ENCODE data around the gene ASGR2. TPM values are rescaled to one million over a fixed set of nuclear protein-coding genes. Genes with fewer than 3 reads are reported as not detected.

The ASGR2 gene
- total RNA-seq, 1 donor from 2014 or later: not detected

- no peaks in the 10 kb centered on the region for H3F3A ChIP-seq (ENCODE audit: low read depth)
- no peaks in the 10 kb centered on the region for H3K4me1 ChIP-seq
- no peak for TF ChIP-seq EZH2 (IDR thresholded peaks at IDR 0.05)
- TF ChIP-seq EZH2phosphoT487 (IDR thresholded peaks at IDR 0.05): no peak
- no peak for TF ChIP-seq CTCF (IDR thresholded peaks at IDR 0.05)
- DNase-seq (ENCODE audit: low spot score): no peak
- Mint-ChIP-seq H3K27ac (no peak overlapping the region), H3K4me1 (peaks cover 15% of the 10 kb centered on the region), H3K27me3 (ENCODE audit: insufficient read depth, low read depth) (peaks cover 12% of the 10 kb centered on the region), H3K36me3 (no peaks in the 10 kb centered on the region), H3K9me3 (no peaks in the 10 kb centered on the region), H3K4me3 (no peak overlapping the region)
- no peaks in the 10 kb centered on the region for H3K27me3 ChIP-seq
- H3K4me2 ChIP-seq: no peak overlapping the region
- H3K79me2 ChIP-seq (ENCODE audit: low read depth): no peaks in the 10 kb centered on the region
- no peak overlapping the region for H3K4me3 ChIP-seq
- no peak overlapping the region for H2AFZ ChIP-seq (replicated peaks)
- H4K20me1 ChIP-seq (ENCODE audit: low read depth): no peaks in the 10 kb centered on the region
- H3K9ac ChIP-seq: no peak overlapping the region
- no peaks in the 10 kb centered on the region for H3K36me3 ChIP-seq
- H3K9me3 ChIP-seq (ENCODE audit: low read depth): no peaks in the 10 kb centered on the region
- H3K27ac ChIP-seq: no peak overlapping the region
Measured at GRCh38 chr17:7056386-7056785, 58.2 kb downstream of the ASGR2 start.

Small RNAs within 50 kb of the gene (small RNA-seq; reads per million reads assigned to genes)
- not detected for gene AC120057.1

Other genes with a start within 250 kb of the ASGR2 start
- 0.21 and 0.40 TPM in 2 replicates for gene ALOX12, start 118.8 kb downstream of the ASGR2 start, total RNA-seq (ENCODE audit: low replicate concordance)
- 104 and 137 TPM in 2 replicates for gene RNASEK, start 102.2 kb downstream of the ASGR2 start, total RNA-seq (ENCODE audit: low replicate concordance)
- gene BCL6B, start 91.8 kb downstream of the ASGR2 start, total RNA-seq (ENCODE audit: low replicate concordance): 3.8 and 5.3 TPM in 2 replicates
- gene SLC16A13, start 78.8 kb downstream of the ASGR2 start, total RNA-seq (ENCODE audit: low replicate concordance): 1.4 TPM in 1 of 2 replicates, not detected in the other
- not detected in 2 replicates for gene SLC16A11, start 70.7 kb downstream of the ASGR2 start, total RNA-seq (ENCODE audit: low replicate concordance)
- not detected in 2 replicates for gene CLEC10A, start 34.6 kb downstream of the ASGR2 start, total RNA-seq (ENCODE audit: low replicate concordance)
- 3.1 and 4.4 TPM in 2 replicates for gene ASGR1, start 64.5 kb upstream of the ASGR2 start, total RNA-seq (ENCODE audit: low replicate concordance)
- gene DLG4, start 105.0 kb upstream of the ASGR2 start, total RNA-seq (ENCODE audit: low replicate concordance): 23.5 and 50.5 TPM in 2 replicates
- gene ACADVL, start 105.1 kb upstream of the ASGR2 start, total RNA-seq (ENCODE audit: low replicate concordance): 86.7 and 194 TPM in 2 replicates
- gene DVL2, start 119.7 kb upstream of the ASGR2 start, total RNA-seq (ENCODE audit: low replicate concordance): 43.9 and 113 TPM in 2 replicates
- gene PHF23, start 124.6 kb upstream of the ASGR2 start, total RNA-seq (ENCODE audit: low replicate concordance): 31.6 and 59.1 TPM in 2 replicates
- 225 and 276 TPM in 2 replicates for gene GABARAP, start 127.6 kb upstream of the ASGR2 start, total RNA-seq (ENCODE audit: low replicate concordance)
- gene CTDNEP1, start 136.9 kb upstream of the ASGR2 start, total RNA-seq (ENCODE audit: low replicate concordance): 46.5 and 55.3 TPM in 2 replicates
- gene ELP5, start 137.4 kb upstream of the ASGR2 start, total RNA-seq (ENCODE audit: low replicate concordance): 17.5 and 42.2 TPM in 2 replicates
- 0.32 and 1.3 TPM in 2 replicates for gene CLDN7, start 147.7 kb upstream of the ASGR2 start, total RNA-seq (ENCODE audit: low replicate concordance)
- 1.7 and 7.3 TPM in 2 replicates for gene SLC2A4, start 166.9 kb upstream of the ASGR2 start, total RNA-seq (ENCODE audit: low replicate concordance)
- 2.7 and 9.1 TPM in 2 replicates for gene YBX2, start 179.8 kb upstream of the ASGR2 start, total RNA-seq (ENCODE audit: low replicate concordance)
- 251 and 370 TPM in 2 replicates for gene EIF5A, start 192.8 kb upstream of the ASGR2 start, total RNA-seq (ENCODE audit: low replicate concordance)
- 20.5 and 41.8 TPM in 2 replicates for gene GPS2, start 200.5 kb upstream of the ASGR2 start, total RNA-seq (ENCODE audit: low replicate concordance)
- 5.1 and 26.3 TPM in 2 replicates for gene NEURL4, start 214.5 kb upstream of the ASGR2 start, total RNA-seq (ENCODE audit: low replicate concordance)
- gene ACAP1, start 221.7 kb upstream of the ASGR2 start, total RNA-seq (ENCODE audit: low replicate concordance): 0.65 and 2.7 TPM in 2 replicates
- gene KCTD11, start 237.3 kb upstream of the ASGR2 start, total RNA-seq (ENCODE audit: low replicate concordance): 2.7 and 8.2 TPM in 2 replicates
- gene TMEM95, start 240.3 kb upstream of the ASGR2 start, total RNA-seq (ENCODE audit: low replicate concordance): not detected in 2 replicates

Measured in neural progenitor cell (in vitro differentiated cells).